GM21367 (cell line): ENCODE measurements around the gene ABHD15.

Experiments used
- ATAC-seq: cut with Tn5 transposase; IDR thresholded peaks from one replicate; pipeline ENCODE4 v1.9.1; 2021; ENCODE audit not compliant: unreplicated experiment

The ABHD15 gene

DNA sequence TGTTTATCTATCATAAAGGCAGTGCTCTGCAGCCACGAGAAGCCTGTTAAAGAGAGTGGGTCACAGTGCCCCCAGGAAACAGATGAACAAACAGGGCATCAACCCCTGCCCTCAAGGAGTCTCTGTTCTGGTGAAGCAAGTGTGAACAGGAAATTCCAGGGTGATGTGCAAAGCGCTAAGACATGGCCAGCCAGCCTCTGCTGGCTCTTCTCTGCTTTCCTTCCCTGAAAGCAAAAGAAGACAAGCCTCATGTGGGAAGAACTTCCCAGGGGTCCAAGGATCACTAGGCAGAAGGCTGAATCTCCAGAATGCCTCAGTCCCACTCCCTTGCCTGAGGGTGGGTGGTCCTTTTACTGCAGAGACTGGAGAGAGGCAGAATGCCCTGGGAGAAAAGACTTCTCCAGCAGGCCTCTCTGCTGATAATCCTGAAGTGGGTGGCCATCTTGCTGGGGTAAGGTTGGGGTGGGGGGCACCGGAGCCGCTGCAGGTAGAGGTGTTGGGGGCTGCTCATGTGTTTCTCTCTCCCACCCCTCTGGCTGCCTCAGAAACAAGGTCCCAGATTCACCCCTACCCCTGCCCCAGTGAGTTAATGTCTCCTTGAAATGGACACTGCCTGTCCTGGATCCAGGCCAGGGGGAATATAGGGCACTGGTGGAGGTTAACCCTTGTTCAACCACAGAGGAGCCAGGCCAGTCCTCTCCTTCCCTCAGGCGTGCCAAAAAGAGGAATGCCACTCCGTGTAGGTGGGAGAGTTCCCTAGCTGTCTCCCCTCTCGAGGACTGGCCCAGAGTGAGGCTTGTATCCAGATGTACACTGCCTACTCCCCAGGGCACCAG is 28.5 kb upstream of the ABHD15 start:
- no peak for ATAC-seq

DNA sequence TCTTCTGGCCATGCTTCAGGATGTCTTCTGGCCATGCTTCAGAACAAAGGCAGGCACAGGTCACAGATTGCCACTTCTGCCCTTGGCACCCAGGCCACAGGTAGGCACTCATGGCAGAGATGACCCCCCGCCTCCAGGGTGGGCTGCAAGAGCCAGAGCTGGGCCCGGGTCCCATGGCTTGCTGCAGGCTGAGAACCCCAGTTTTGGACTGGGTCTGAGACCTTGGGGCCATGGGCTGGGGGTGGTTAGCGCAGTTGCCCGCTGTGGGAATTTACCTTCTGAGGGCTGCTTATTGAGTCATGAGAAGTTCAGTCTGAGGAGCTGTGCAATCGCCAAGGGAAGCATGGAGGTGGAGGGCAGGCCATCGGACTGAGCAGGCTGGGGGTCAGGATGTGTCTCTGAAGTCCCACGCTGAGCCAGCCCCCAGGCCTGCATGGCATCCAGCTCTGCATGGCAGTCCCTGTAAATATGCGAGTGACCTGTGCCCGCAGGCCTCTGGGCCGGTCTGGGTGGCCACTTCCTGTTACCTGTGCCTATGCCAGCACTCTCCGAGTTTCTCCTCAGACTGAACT is 27.8 kb upstream of the ABHD15 start:
- no peak for ATAC-seq

DNA sequence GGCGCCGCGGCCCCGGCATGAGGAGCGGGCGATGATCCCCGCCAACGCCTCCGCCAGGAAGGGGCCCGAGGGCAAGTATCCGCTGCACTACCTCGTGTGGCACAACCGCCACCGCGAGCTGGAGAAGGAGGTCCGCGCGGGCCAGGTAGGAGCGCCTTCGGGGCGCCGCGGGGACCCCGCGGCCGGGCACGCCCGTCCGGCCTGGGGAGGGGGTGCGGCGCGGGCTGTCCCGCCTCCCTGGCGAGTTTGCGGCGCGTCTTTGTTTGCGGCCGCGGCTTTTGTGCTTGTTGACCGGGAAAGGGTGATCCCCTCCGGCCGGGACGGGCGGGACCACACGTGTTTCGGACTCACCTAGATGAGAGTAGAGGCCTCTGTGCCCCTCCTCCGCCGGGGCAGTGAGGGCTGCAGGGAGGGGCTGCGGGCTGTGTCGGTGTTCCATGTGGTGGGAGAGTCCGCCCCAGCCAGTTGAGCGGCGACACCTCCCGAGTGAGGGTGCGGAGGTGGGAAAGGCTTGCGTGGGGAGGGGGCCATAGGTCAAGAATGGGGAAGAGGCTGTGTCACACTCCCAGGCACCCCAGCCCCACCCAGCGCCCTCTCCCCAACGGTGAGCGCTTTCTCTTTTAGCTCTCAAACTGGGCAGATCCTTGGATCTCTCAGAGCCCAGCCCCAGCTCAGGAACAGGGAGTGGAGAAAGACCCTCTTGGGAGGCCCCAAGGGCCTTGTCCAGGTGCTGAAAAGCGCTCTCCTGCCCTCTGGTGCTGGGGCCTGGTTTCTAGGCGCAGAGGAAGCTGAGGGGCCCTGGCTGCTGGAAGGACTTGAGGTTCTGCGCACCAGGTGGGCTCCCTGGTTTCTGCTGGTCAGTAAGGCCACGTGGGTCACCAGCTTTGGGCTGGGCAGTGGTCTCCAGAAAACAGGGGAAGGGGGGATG is 27.0 kb upstream of the ABHD15 start:
- ATAC-seq = no peak

DNA sequence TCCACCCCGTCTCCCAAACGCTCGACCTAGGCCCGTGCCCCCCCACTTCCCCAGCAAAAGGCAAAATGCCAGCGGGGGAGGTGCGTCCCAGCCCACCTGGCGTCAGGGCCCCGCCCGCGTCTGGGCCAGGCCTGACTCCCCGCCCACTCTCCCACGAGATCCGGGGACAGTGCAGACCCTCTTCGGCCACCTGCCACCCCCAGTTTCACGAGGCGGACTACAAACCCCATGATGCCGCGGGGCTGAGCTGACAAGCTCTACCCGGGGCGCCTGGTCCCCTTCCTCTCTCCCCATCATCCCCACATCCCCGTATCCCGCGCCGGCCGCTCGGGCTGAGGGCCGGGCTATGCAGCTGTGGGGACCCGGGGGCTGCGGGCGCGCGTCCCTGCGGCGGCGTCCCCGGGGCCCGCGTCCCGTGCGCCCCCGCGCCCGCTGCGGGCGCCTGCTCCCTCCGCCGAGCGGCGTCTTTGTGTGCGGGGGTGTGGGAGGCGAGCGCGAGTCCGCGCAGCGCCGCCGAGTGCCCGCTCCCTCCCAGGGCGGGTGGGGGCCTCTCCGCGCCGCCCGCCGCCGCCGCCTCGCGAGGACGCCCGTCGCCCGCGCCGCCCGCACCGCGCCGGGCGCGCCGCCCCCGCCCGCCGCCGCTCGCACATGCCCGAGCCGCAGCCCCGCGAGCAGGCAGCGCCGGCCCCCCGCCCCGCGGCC is 26.2 kb upstream of the ABHD15 start, which contains the start of gene ANKRD13B:
Gene ANKRD13B, plus strand, starts transcription at position 283 of the 702 bp plus-strand sequence. CDS start 490 bp downstream, outside the sequence.
- ATAC-seq = no peak

DNA sequence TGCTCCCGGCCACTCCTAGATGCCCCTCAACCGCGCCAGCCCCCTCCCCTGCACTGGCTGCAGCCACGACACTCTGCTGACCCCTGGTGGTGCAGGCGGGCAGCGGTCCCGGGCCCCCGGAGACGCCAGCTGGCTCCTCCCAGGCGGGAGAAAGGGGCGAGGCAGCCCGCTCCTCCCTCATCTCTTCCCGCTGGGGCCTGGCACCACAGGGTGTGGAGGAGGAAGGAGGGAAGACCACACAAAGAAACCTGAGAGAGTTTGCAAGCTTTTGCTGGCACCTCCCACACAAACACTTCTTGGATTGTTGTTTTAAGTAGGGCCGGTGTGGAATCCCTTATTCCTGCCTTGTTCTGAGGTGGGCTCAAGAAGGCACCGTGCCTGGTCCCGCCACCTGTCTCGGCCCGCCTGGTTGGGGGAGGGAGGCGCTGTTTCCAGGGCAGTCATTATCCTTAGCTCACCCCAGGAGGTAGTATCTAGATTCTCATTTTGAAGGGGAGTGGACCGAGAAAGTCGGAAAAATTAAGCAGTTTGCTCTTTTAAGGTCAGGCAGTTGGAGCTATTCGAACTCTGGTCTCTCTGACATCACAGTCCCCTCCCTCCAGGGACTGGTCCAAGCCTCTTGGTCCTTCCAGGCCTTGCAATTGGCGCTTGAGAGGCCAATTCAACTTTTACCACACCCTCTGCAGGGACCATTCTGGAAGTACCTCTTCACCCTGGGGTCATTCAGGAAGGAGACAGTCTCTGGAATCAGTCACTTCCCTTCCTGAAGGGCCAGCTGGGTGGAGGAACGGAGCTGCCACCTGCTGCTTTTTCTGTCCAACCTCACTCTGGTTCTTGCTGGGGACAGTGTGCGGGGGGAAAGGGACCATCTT is 25.1 kb upstream of the ABHD15 start:
- ATAC-seq = no peak

DNA sequence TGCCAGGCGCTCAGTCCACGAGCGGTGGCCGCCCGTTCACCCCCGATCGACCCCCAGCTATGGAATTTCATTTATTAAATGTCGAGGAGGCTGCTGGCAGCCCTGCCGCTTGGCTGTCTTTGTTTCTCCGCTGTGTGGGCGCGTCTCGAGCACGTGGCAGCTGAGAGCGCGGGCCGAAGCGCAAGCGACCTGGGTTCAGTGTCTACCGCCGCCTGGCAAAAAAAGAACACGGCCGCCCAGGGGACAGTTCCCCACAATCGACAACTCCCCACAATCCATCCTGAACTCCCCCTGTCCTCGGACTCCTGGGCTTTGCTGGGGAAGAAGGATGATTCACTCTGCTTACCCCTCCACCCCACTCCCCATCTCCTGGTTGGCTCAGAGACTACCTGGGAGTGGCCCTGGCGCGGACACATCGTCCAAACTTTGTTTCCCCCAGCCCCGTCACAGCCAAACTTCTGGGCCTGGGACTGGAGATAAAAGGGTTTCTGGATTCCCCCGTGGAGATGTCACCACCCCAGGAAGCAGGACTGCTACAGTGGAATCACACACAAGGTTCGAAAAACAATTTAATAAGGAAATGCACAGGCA is 24.4 kb upstream of the ABHD15 start:
- no peak for ATAC-seq

DNA sequence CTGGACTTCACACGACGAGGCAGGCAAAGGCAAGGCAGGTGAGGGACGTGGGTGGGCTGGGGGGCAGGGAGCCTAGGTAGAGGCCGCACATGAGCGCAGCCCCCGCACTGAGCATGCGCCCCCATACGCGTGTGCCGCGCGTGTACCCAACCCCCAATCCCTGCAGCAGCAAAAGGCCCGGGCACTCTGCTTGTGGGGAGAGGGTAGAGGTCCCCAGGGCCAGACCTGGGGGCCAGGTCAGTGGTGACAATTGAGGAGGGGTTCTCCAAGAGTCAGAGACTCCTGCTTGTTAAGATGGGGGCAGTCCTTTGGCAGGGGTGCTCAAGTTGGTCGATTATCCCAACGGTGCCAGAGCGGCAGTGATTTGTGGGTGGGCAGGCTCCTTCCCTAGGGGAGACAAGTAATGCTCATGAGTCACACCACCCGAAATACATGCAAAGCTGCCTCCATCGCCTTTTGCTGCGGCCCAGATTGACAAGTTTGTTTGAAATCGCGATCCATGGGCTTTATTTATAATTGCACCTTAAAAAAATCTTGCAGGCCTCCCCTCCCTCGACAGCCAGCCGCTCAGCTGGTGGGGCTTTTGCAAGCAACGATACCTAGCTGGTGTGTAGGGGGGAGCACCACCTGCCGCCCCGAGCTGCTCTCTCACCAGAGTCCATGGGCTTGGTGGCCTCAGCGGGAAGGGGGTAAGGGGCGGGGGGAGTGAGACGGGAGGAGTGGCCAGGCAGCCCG is 23.7 kb upstream of the ABHD15 start:
- no peak for ATAC-seq

DNA sequence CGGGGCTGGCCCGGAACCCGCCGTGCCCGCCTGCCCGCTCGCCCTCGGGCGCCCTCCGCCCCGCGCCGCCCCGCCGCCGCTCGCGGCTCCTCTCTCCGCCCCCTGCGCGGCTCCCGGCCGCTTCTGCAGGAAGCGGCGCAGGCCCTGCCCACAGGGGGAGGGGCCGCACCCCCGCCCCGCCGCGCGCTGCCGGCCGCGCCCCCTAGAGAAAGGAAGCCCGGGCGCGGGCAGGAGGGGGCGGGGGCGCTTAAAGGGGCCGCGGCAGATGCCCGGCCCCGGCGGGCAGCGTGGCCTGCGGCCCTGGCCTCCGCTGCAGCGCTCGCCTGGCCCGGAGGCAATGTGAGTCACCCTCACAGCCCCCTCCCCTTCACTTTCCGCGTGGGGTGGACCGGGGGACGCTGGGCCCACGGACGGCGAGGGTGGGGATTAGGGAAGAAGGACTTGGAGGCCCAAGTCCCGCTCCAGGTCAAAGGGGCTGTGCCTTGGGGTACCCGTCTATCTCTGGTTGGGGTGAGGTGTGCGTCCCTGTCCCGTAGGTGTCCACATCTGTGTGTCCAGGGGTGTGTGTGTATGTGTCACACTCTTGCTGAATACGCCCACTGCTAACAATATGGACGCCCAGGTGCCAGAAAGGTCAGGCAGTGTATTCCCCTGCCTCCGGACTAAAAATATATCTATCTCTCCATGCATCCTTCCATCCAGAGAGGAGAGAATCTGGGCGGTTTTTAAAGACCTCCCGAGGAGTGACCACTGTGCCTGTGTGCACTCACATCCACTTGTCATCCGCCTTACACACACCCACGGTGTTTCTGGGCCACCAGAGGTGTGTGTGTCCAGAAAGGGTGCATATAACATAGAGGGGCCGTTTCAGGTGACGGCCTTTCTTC is 22.9 kb upstream of the ABHD15 start, which contains the start of gene GIT1:
Gene GIT1, minus strand, starts transcription at position 125 of the 887 bp plus-strand sequence. CDS start 270 bp downstream, outside the sequence.
- ATAC-seq = peak; percentile 50

DNA sequence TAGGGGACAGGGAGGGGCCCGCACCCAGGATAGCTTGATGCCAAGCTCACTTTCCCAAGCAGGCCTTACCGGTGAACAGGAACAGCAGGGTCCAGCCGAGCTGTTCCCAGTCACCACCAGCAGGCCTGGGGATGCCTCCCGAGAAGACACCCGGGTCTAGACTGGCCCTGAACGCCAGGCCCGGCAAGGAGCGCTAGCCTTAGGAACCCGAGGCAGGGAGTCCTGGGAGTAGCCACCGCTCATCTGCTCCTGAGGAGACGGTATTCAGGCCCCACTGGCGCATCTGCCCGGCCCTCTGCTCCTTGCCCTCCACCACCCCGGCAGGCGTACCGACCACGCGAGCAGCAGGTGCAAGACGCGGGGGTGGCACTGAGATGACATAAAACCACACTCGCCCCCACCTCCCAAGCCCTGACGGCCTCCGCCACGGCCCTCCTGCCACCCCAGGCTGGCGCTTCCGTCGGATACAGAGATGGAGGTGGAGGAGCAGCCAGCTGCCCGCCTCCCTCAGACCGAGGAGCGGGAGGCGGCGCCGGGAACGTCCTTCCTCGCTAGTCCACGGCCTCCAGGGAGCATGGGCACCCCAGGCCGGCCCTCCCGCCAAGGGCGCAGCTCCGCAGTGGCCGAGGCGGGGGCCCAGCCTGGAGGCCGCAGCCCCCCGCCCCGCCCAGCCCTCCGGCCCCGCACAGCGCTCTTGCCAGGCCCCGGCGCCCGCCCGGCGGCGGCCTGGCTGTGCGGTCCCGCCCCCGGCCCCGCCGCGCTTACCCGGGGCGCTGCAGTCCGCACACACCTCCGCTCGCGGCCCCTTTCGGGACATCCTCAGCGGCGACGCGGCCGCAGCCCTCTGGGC is 21.9 kb upstream of the ABHD15 start:
- peak; percentile 7 for ATAC-seq

DNA sequence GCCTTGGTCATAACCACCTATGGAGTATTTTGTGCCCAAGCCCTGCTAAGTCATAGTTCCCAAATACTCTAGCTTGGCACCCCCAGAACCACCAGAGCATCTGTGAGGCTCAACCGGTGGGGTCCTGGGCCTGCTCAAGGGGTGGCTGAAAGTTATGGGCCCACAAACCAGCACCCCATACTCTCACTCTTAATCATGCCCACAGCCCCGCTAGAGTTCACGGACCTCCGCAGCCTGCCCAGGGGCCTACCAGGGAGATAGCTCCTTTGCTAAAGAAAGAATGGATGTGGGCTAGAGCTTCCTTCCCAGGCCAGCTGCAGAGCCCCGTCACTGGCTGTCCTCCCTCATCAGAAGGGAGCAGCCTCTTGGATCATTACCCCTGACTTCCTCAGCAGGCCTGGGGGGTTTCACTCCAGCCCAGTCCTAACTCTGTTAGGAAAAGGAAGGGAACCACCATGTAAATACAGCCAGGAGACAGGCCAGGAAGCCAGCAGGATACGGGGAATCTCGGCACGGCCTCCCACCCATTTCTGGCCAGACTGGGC is 21.3 kb upstream of the ABHD15 start:
- ATAC-seq = no peak

DNA sequence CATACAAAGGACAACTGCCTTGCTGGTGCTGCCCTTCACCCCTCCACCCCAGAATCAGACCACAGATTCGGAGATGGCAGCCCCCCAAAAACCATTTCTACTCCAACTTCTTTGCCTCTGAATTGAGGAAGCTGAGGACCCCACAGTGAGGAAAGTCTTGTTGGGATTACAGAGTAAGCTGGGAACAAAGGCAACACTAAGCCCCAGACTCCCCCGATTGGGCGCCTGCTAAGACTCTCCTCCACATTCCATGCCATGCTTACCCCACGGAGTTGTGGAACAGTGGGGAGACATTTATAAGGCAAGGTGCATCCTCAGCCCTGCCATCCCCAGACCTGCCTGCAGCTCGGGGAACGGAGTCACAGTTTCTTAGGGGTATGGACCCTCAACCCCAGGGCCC is 20.8 kb upstream of the ABHD15 start:
- ATAC-seq = no peak

DNA sequence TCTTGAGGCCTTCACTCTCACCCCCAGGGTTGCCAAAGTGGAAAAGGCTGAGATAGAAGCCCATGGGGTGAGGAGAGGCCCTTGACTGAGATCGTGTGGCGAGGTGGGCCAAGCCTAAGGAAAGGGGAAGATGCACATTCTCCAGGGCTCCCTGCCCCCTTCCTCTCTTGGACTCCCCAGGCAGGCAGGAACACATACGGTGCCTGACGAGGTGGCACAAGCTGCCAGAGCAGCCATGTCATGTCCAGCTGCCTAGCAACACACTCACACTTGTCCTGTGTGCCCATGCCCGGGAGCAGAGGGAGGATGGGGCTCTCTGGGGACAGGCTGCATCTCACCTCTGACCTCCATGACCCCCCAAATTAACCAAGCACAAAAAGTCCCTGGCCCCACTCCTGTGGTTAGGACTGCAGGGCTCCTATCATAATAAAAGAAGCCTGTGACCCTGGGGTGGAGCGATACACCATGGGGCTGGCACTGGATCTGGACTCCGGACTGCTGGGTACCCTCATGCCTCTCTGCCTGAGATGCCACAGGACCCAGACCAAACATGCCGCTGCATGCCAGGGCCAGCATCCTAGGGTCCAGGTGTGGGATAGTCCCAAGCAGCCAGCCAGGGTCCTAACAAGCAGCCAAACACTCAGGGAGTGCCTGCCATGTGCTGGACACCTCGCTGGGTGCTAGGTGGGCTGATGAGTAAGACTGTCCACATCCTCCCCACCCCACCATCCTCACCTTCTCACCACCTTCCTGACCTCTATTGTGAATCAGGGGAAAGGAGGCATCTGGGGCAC is 20.0 kb upstream of the ABHD15 start:
- ATAC-seq = no peak

DNA sequence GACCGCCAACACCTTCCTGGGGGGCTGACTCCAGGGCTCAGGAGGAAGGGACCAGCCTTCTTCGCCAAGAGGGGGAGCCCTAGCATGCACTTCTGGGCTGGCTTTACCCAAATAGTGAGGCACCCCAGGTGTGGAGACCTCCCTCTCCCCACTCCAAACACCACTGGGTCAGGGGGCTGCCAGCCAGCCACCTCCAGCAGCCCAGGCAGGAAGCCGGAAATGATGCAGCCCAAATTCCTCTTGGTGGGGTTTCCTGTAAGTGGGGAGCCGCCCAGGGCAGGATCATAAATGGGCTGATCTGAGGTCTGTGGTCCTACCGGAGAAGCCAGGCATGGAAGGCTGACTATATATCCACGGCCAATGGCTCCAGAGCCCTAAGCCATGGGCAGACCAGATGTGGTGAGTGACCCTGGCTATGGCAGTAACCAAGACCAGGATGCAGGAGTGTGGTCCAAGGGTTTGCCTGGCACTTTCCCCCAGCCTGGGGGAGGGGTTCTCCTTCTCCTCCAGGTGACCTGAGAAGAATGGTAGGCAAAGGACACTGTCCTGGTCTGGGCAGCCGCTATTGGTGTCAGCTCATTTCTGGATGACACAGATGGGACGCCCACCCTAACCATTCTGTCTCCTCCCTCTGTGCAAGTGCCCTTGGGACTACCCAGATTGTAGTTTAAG is 18.4 kb upstream of the ABHD15 start:
- ATAC-seq = no peak

DNA sequence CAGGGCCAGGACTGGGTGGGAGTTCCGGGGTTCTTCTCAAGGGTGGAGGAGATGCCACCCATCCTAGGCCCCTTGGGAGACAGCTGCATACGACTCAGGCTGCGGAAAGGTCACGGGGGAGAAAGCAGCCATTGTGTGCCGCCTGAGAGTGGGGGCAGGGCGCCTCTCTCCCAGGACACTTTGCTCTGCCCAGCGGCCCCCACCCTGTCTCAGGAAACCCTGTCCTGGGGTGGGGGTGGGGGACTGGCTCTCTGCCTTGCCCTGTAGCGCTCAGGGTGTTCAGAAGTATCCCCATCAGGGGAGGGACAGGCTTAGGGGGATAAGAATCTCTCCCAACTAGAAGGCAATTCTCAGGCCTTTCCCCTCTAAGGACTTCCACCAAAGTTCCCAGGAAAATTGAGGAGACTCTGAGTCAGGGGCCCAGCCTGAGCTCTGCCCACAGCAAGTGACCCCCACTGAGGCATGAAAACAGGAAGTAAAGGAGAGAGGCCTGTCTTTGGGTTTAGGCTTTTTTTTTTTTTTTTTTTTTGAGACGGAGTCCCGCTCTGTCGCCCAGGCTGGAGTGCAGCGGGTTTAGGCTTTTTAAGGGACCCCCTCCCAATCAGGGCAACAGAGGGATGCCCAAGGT is 17.7 kb upstream of the ABHD15 start:
- ATAC-seq = no peak
